Rectal smooth muscle tissue (tissue), 1 donor: ENCODE results near the gene AOC2.
"Not testable (repeated sequence)": the region's sequence is repeated elsewhere in the genome, so short reads cannot be mapped to it uniquely, and the experiment has no call there.

ENCODE experiments used
- H3K27ac ChIP-seq: one replicate; pipeline ENCODE4 v1.7.0; 2013; ENCODE audit warnings: low read depth, low read length, inconsistent platforms
- H3K27me3 ChIP-seq: one replicate; pipeline ENCODE4 v1.7.0; 2013; ENCODE audit warnings: low read length; ENCODE audit not compliant: control insufficient read depth, insufficient read depth
- H3K36me3 ChIP-seq: one replicate; pipeline ENCODE4 v1.7.0; 2013; ENCODE audit warnings: low read length; ENCODE audit not compliant: control insufficient read depth, insufficient read depth
- H3K4me1 ChIP-seq: one replicate; pipeline ENCODE4 v1.7.0; 2013; ENCODE audit warnings: low read length; ENCODE audit not compliant: control insufficient read depth, insufficient read depth
- H3K4me3 ChIP-seq: one replicate; pipeline ENCODE4 v1.7.0; 2013; ENCODE audit warnings: low read length
- H3K9ac ChIP-seq: one replicate; pipeline ENCODE4 v1.7.0; 2013; ENCODE audit warnings: low read length

Gene AOC2

GRCh38 chr17:42851371-42852240, 7.2 kb downstream of the AOC2 start:
- Histone ChIP-seq H3K4me3 (peak overlapping the region; percentile 77), H3K4me1 (peaks cover 20% of the 10 kb centered on the region), H3K27ac (peak overlapping the region; percentile 96), H3K9ac (peak overlapping the region; percentile 76)
- not testable (repeated sequence) for H3K36me3 ChIP-seq, H3K27me3 ChIP-seq

GRCh38 chr17:42852351-42852750, 8.0 kb downstream of the AOC2 start:
- no peaks in the 10 kb centered on the region for H3K36me3 ChIP-seq
- H3K9ac ChIP-seq, result peak overlapping the region; percentile 25
- H3K27ac ChIP-seq, result peak overlapping the region; percentile 96
- H3K4me1 ChIP-seq, result peaks cover 26% of the 10 kb centered on the region
- H3K27me3 ChIP-seq, result no peaks in the 10 kb centered on the region
- H3K4me3 ChIP-seq, result peak overlapping the region; percentile 77

- no peaks in the 10 kb centered on the region for H3K36me3 ChIP-seq
- peaks cover 26% of the 10 kb centered on the region for H3K4me1 ChIP-seq
- H3K9ac ChIP-seq, result peak overlapping the region; percentile 8
- peak overlapping the region; percentile 77 for H3K4me3 ChIP-seq
- no peaks in the 10 kb centered on the region for H3K27me3 ChIP-seq
- H3K27ac ChIP-seq, result peak overlapping the region; percentile 96
These were observed 8.6 kb downstream of the AOC2 start for GRCh38 chr17:42853004-42853403.

- Histone ChIP-seq H3K36me3 (no peaks in the 10 kb centered on the region), H3K9ac (peak overlapping the region; percentile 8), H3K4me1 (peaks cover 26% of the 10 kb centered on the region), H3K4me3 (peak overlapping the region; percentile 77), H3K27ac (peak overlapping the region; percentile 96), H3K27me3 (no peaks in the 10 kb centered on the region)
These were observed 9.2 kb downstream of the AOC2 start for GRCh38 chr17:42853597-42853967.

DNA sequence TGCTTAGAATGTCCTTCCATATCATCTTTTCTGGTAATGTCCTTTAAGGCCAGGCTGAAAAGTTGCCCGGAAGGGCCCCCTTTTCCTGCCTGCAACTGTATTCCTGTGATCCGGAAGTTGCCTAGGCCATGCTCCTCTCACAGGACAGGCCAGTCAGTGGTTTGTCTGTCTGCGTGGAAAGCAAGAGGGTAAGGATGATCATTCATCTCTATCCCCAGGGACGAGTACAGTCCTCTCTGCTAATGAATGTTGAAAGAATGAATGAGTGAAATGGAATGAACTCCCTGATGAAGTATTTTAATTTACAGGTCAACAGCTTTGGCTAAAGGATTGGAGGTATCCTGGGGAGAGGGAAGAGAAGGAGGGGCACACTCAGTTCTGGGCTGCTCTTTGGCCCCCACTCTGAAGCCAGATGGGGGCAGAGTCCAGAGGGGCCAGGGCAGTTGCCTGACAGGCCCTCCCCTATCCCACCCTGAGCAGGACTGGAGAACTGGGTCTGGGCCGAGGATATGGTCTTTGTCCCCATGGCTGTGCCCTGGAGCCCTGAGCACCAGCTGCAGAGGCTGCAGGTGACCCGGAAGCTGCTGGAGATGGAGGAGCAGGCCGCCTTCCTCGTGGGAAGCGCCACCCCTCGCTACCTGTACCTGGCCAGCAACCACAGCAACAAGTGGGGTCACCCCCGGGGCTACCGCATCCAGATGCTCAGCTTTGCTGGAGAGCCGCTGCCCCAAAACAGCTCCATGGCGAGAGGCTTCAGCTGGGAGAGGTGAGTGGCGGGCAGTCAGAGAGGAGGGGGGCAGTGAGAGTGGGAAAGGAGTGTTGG, 9.8 kb downstream of the AOC2 start:
- peak overlapping the region; percentile 77 for H3K4me3 ChIP-seq
- H3K9ac ChIP-seq, result no peak overlapping the region

DNA sequence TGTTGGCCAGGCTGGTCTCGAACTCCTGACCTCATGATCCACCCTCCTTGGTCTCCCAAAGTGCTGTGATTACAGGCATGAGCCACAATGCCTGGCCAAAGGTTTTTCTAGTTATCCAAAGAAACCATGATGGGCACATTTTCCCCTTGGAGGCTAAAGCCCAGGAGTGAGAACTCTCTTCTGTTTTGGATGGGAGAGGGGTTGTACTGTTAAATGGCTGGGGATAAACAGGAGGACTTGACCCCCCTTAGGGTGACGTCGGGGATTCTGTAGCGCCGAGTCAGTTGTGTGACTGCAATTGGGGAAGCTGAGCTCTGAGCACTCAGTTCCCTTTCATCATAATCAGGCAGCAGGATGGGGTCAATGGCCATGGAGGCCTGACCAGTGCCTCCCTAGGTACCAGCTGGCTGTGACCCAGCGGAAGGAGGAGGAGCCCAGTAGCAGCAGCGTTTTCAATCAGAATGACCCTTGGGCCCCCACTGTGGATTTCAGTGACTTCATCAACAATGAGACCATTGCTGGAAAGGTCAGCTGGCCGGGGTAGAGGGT, 10.7 kb downstream of the AOC2 start:
- H3K27me3 ChIP-seq, result no peaks in the 10 kb centered on the region
- peaks cover 17% of the 10 kb centered on the region for H3K4me1 ChIP-seq
- H3K9ac ChIP-seq, result no peak overlapping the region
- H3K36me3 ChIP-seq, result no peaks in the 10 kb centered on the region
- peak overlapping the region; percentile 22 for H3K4me3 ChIP-seq
- peak overlapping the region; percentile 27 for H3K27ac ChIP-seq

More for the DNA sequence above, 9.8 kb downstream of the AOC2 start:
- H3K27ac ChIP-seq, result peak overlapping the region; percentile 96
- H3K4me1 ChIP-seq, result peaks cover 26% of the 10 kb centered on the region
- no peaks in the 10 kb centered on the region for H3K27me3 ChIP-seq
- no peaks in the 10 kb centered on the region for H3K36me3 ChIP-seq

DNA sequence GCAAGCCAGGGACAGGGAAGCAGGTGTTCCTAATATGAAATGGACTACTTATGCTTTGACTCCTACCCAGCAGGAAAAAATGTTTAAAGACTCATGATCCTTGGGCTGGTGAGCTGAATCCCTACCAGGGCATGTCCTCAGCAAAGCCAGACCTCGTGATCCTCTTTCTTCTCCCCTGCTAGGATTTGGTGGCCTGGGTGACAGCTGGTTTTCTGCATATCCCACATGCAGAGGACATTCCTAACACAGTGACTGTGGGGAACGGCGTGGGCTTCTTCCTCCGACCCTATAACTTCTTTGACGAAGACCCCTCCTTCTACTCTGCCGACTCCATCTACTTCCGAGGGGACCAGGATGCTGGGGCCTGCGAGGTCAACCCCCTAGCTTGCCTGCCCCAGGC, 11.7 kb downstream of the AOC2 start:
- H3K4me3 ChIP-seq, result peak overlapping the region; percentile 22
- not testable (repeated sequence) for H3K27ac ChIP-seq, H3K27me3 ChIP-seq, H3K36me3 ChIP-seq, H3K9ac ChIP-seq
- peaks cover 14% of the 10 kb centered on the region for H3K4me1 ChIP-seq

- H3K27me3 ChIP-seq, H3K9ac ChIP-seq, H3K4me3 ChIP-seq, H3K27ac ChIP-seq, H3K36me3 ChIP-seq: not testable (repeated sequence)
- H3K4me1 ChIP-seq, result peaks cover 14% of the 10 kb centered on the region
These were observed 12.1 kb downstream of the AOC2 start for GRCh38 chr17:42856516-42856915.

GRCh38 chr17:42857389-42857788, 13.0 kb downstream of the AOC2 start:
- Histone ChIP-seq H3K4me1 (peaks cover 14% of the 10 kb centered on the region), H3K27me3 (no peaks in the 10 kb centered on the region), H3K27ac (no peak overlapping the region), H3K36me3 (no peaks in the 10 kb centered on the region), H3K4me3 (no peak overlapping the region), H3K9ac (no peak overlapping the region)

DNA sequence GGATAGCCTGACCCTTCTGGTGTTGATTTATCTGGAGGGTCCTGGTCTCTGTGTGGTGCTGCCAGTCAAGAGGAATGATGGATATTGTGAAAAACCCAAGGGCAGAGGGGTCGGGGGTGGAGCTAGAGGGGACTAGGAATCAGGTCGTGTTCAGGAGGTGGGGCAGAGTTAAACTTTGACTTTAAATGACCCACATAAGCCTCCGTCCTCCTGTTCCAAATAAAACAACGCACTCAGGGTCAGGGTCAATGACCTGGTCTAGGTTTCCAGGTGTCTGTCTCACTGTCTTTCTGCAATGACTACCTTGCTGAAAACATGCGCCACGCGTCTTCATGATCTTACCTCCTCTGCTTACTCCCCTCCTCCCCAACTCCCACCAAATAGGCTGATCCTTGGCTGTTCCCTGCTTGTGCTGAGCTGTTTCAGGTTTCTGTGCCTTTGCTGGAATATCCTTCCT, 21.3 kb downstream of the AOC2 start:
- Histone ChIP-seq H3K27ac (no peak overlapping the region), H3K36me3 (no peaks in the 10 kb centered on the region), H3K27me3 (no peaks in the 10 kb centered on the region), H3K9ac (no peak overlapping the region), H3K4me1 (no peaks in the 10 kb centered on the region), H3K4me3 (no peak overlapping the region)

DNA sequence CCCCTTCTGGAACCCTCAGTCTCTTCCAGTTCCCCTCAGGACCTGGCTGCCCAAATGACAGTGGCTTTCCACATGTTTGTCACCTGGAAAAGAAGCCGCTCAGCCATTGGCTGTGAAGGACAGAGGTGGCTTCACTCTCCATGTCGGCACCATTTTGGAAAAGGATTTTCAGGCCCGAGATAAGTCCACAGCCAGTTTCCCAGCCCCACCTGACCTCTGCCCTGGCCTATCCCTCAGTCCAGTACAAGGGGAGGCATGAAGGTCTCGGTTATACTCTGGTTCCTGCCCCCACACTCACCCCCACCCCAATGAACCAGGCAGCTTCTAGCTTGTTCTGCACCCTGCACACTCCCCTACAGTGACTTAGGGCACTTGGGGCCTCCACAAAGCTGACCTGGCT, 21.8 kb downstream of the AOC2 start:
- H3K4me1 ChIP-seq, result no peaks in the 10 kb centered on the region
- no peak overlapping the region for H3K27ac ChIP-seq
- H3K4me3 ChIP-seq, result no peak overlapping the region
- H3K27me3 ChIP-seq, result no peaks in the 10 kb centered on the region
- no peaks in the 10 kb centered on the region for H3K36me3 ChIP-seq
- H3K9ac ChIP-seq, result no peak overlapping the region
